HL-60 (cell line): ENCODE measurements around the gene SMAD2.

Experiments
- CTCF ChIP-seq: IDR thresholded peaks from one replicate; pipeline ENCODE4 v1.5.1; 2011; ENCODE audit warnings: low read length, control low read depth, inconsistent platforms; ENCODE audit not compliant: insufficient read depth
- POLR2AphosphoS5 ChIP-seq: IDR thresholded peaks from 2 replicates; pipeline ENCODE4 v1.6.1; 2012; ENCODE audit warnings: low read depth
- SPI1 ChIP-seq: IDR thresholded peaks from 2 replicates; pipeline ENCODE4 v1.6.1; 2012; ENCODE audit warnings: low read depth, mild to moderate bottlenecking, borderline replicate concordance
- TF ChIP-seq, protein P1 (sequence below): IDR thresholded peaks from 2 replicates; pipeline ENCODE4 v1.6.1; 2012; ENCODE audit warnings: low read depth; ENCODE audit not compliant: insufficient replicate concordance

GRCh38 chr18:47899107-47899840, 31.2 kb downstream of the SMAD2 start:
- TF ChIP-seq CTCF = no peak
- TF ChIP-seq, protein P1, sequence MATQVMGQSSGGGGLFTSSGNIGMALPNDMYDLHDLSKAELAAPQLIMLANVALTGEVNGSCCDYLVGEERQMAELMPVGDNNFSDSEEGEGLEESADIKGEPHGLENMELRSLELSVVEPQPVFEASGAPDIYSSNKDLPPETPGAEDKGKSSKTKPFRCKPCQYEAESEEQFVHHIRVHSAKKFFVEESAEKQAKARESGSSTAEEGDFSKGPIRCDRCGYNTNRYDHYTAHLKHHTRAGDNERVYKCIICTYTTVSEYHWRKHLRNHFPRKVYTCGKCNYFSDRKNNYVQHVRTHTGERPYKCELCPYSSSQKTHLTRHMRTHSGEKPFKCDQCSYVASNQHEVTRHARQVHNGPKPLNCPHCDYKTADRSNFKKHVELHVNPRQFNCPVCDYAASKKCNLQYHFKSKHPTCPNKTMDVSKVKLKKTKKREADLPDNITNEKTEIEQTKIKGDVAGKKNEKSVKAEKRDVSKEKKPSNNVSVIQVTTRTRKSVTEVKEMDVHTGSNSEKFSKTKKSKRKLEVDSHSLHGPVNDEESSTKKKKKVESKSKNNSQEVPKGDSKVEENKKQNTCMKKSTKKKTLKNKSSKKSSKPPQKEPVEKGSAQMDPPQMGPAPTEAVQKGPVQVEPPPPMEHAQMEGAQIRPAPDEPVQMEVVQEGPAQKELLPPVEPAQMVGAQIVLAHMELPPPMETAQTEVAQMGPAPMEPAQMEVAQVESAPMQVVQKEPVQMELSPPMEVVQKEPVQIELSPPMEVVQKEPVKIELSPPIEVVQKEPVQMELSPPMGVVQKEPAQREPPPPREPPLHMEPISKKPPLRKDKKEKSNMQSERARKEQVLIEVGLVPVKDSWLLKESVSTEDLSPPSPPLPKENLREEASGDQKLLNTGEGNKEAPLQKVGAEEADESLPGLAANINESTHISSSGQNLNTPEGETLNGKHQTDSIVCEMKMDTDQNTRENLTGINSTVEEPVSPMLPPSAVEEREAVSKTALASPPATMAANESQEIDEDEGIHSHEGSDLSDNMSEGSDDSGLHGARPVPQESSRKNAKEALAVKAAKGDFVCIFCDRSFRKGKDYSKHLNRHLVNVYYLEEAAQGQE = no peak
- no peak for TF ChIP-seq POLR2AphosphoS5
- TF ChIP-seq SPI1 = no peak
